Upper lobe of left lung (tissue), 6 donors: ENCODE data around the gene VPS11. TPM values are rescaled to one million over a fixed set of nuclear protein-coding genes. Genes with fewer than 3 reads are reported as not detected.

ENCODE experiments used
- ATAC-seq, 2 donors: fragments of 200-7000 bp; cut with Tn5 transposase; one replicate each; pipeline ENCODE4 v1.9.1; 2022; ENCODE audit warnings: mild to moderate bottlenecking in 2 of 2, moderate library complexity in 2 of 2; ENCODE audit not compliant: low FRiP score in 2 of 2
- DNase-seq, 2 donors: peaks; one replicate each; pipeline ENCODE4 v3.0.0-alpha.2; 2019 to 2020
- H3K27ac ChIP-seq, 4 donors: fragments of 200-600 bp; sonication (generic); one replicate each; pipeline ENCODE4 v1.5.1; 2016 to 2019
- H3K27me3 ChIP-seq, 4 donors: fragments of 200-600 bp; sonication (generic); one replicate each; pipeline ENCODE4 v1.5.1; 2017 to 2019
- H3K36me3 ChIP-seq, 4 donors: fragments of 200-600 bp; sonication (generic); one replicate each; pipeline ENCODE4 v1.5.1; 2016 to 2019
- H3K4me1 ChIP-seq, 4 donors: fragments of 200-600 bp; sonication (generic); one replicate each; pipeline ENCODE4 v1.5.1; 2018 to 2019
- H3K4me3 ChIP-seq, 4 donors: fragments of 200-600 bp; sonication (generic); one replicate each; pipeline ENCODE4 v1.5.1; 2017 to 2019; ENCODE audit warnings: mild to moderate bottlenecking in 2 of 4, moderate library complexity in 1 of 4
- H3K9me3 ChIP-seq, 4 donors: fragments of 200-600 bp; sonication (generic); one replicate each; pipeline ENCODE4 v1.5.1; 2018 to 2019
- EP300 ChIP-seq, 4 donors: sonication (generic); formaldehyde crosslinking; IDR thresholded peaks; one replicate each; pipeline ENCODE4 v1.5.1; 2017; ENCODE audit warnings: antibody characterized with exemption in 4 of 4, control low read depth in 2 of 4
- POLR2A ChIP-seq, 4 donors: fragments of 450-650 bp; IDR thresholded peaks; one replicate each; pipeline ENCODE4 v1.5.1; 2016 to 2017; ENCODE audit warnings: antibody characterized with exemption in 4 of 4, mild to moderate bottlenecking in 2 of 4
- POLR2AphosphoS5 ChIP-seq, 2 donors: sonication (generic); formaldehyde crosslinking; IDR thresholded peaks; one replicate each; pipeline ENCODE4 v1.5.1; 2017; ENCODE audit warnings: antibody characterized with exemption in 2 of 2
- WGBS, 2 donors: methylation state at CpG; one replicate each; pipeline ENCODE4 v1.1.5; 2017 to 2018; 5-methylcytosine and 5-hydroxymethylcytosine counted together
- total RNA-seq, 6 donors: library from RNA; depleted of rRNA in 4 of 6; stranded (reverse); fragments of >200 nt in 4 of 6; gene quantifications; one replicate each; pipeline versions ENCODE4 v1.1.0 to v1.2.1, GENCODE V29; 2016 to 2021
- TF ChIP-seq, protein P1 (sequence below), 6 experiments: fragments of 450-650 bp in 4 of 6; fragments of 200-600 bp in 2 of 6; sonication (generic) in 2 of 6; IDR thresholded peaks; one replicate each; pipeline ENCODE4 v1.5.1; 2016 to 2019; ENCODE audit warnings: antibody characterized with exemption in 6 of 6
- donor health status: DM: no; HTN: no; CAD: no; lungs with moderate emphysema.
- donor health status: DM: no; HTN: yes; CAD: no; lungs with severe emphysema.

VPS11 gene
- total RNA-seq, 6 donors from 2014 or later: 24.9 to 88.0 (median 40.4) TPM

DNA sequence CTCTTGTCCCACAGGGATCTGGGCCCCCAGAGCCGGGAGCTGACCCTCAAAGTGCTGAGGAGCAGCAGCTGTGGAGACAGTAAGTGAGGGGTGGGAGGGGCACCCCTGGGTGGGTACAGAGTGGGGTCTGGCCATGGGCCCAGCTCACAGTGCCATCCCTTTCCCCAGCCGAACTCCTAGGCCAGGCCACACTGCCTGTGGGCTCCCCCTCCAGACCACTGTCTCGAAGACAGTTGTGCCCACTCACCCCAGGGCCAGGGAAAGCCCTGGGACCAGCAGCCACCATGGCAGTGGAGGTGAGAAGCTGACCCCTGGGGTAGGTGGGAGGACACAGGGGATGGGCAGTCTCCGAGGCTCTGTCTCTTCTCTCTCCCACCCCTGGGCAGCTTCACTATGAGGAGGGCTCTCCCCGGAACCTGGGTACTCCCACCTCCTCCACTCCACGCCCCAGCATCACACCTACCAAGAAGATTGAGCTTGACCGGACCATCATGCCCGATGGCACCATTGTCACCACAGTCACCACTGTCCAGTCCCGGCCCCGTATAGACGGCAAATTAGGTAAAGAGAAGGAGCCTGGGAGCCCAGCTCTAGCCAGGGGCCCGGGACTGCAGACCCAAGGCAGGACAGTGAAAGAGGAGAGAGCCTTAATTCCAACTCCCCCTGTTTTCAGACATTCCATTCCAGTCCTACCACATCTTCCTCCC, 44.8 kb downstream of the VPS11 start:
- 92 to 100% methylated on average over 7 to 12 of the region's 12 CpGs for WGBS, 2 donors
- Histone ChIP-seq H3K9me3 (no peaks in the 10 kb centered on the region), H3K4me1 (peaks cover 14 to 28% (median 15%) of the 10 kb centered on the region in 4 donors), H3K27ac (no peak overlapping the region), H3K4me3 (no peak overlapping the region), H3K27me3 (no peaks in the 10 kb centered on the region), H3K36me3 (peaks cover 22 to 69% (median 50%) of the 10 kb centered on the region in 4 donors)
- TF ChIP-seq EP300 (IDR thresholded peaks at IDR 0.05) (no peak), POLR2AphosphoS5 (IDR thresholded peaks at IDR 0.05) (no peak)
- TF ChIP-seq, protein P1, sequence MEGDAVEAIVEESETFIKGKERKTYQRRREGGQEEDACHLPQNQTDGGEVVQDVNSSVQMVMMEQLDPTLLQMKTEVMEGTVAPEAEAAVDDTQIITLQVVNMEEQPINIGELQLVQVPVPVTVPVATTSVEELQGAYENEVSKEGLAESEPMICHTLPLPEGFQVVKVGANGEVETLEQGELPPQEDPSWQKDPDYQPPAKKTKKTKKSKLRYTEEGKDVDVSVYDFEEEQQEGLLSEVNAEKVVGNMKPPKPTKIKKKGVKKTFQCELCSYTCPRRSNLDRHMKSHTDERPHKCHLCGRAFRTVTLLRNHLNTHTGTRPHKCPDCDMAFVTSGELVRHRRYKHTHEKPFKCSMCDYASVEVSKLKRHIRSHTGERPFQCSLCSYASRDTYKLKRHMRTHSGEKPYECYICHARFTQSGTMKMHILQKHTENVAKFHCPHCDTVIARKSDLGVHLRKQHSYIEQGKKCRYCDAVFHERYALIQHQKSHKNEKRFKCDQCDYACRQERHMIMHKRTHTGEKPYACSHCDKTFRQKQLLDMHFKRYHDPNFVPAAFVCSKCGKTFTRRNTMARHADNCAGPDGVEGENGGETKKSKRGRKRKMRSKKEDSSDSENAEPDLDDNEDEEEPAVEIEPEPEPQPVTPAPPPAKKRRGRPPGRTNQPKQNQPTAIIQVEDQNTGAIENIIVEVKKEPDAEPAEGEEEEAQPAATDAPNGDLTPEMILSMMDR (IDR thresholded peaks at IDR 0.05): no peak
- no peak for ATAC-seq
- no peak for DNase-seq

DNA sequence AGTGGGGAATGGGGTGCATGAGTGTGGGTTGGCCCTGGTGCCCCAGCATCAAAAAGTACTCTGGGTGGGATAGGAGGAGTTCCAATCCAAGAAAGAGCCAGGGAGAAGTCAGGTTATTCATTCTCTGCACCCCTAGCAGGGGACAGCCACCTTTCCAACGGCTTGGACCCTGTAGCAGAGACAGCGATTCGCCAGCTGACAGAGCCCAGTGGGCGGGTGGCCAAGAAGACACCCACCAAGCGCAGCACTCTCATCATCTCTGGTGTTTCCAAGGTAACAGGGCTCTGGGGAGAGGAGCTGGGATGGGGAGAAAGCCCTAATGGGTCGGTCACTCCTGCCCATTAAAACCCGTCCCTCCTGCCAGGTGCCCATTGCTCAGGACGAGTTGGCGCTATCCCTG, 46.1 kb downstream of the VPS11 start:
- 95 to 96% methylated on average over 4 to 8 of the region's 9 CpGs for WGBS, 2 donors
- Histone ChIP-seq H3K27me3 (no peaks in the 10 kb centered on the region), H3K4me1 (peaks cover 7 to 20% (median 8%) of the 10 kb centered on the region in 4 donors), H3K4me3 (no peak overlapping the region), H3K27ac (no peak overlapping the region), H3K9me3 (no peaks in the 10 kb centered on the region), H3K36me3 (peaks cover 22 to 69% (median 50%) of the 10 kb centered on the region in 4 donors)
- ATAC-seq: no peak
- no peak for TF ChIP-seq EP300 (IDR thresholded peaks at IDR 0.05)
- TF ChIP-seq POLR2AphosphoS5 (IDR thresholded peaks at IDR 0.05): no peak
- TF ChIP-seq, protein P1 (IDR thresholded peaks at IDR 0.05): no peak
- TF ChIP-seq POLR2A (IDR thresholded peaks at IDR 0.05): no peak
- no peak for DNase-seq

DNA sequence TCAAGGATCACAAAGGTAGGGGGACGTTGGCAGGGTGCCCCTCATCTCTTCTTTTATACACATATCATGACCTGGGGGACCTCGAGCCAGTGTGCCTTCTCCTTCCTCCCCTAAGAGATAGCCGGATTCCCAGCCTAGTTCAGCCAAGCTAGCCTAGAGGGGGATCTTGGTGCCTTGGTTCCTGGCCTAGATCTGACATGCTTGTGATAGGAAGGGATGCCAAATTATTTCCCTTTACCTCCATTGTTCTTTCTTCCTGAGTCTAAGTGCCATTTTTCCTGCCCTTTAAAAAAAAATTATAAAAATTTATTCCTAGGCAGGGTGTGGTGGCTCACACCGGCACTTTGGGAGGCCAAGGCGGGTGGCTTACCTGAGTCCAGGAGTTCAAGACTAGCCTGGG, 46.7 kb downstream of the VPS11 start:
- no peak for DNase-seq
- Histone ChIP-seq H3K4me3 (no peak overlapping the region), H3K27me3 (no peaks in the 10 kb centered on the region), H3K27ac (peak overlapping the region in 1 of 4 donors; percentile 0), H3K4me1 (peaks cover under 1 to 14% (median 2%) of the 10 kb centered on the region in 4 donors), H3K36me3 (peaks cover 22 to 69% (median 50%) of the 10 kb centered on the region in 4 donors), H3K9me3 (no peaks in the 10 kb centered on the region)
- 73 to 84% methylated on average over 5 of the region's 5 CpGs for WGBS, 2 donors
- ATAC-seq: no peak
- no peak for TF ChIP-seq POLR2A (IDR thresholded peaks at IDR 0.05)
- TF ChIP-seq, protein P1 (IDR thresholded peaks at IDR 0.05): no peak
- TF ChIP-seq EP300 (IDR thresholded peaks at IDR 0.05): no peak
- TF ChIP-seq POLR2AphosphoS5 (IDR thresholded peaks at IDR 0.05): no peak

- peak overlapping the region in 3 of 4 donors; percentile 6 to 35 (median 18) for H3K4me3 ChIP-seq
- H3K36me3 ChIP-seq: peaks cover 22 to 62% (median 47%) of the 10 kb centered on the region in 4 donors
- peak overlapping the region; percentile 49 to 83 (median 74) for H3K27ac ChIP-seq
Measured at GRCh38 chr11:119115484-119116234, 48.0 kb downstream of the VPS11 start.

DNA sequence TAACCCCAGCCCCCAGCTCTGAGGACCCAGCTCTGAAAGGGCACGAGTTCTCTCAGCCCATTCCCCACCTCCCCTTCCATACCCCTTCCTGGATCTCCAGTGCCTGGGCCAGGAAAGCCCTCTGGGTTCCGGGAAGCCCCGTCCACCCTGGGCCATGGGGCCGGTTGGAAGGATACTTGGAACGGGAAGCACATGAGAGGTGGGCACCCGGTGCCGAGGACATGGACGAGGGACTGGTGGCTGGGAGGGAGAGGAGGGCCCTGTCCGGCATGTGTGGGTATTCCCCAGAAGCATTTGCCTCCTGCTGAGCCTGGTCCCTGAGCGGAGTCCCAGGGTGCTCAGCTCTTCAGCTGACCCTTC, 48.6 kb downstream of the VPS11 start:
- no peak for DNase-seq
- no peak for TF ChIP-seq POLR2A (IDR thresholded peaks at IDR 0.05)
- TF ChIP-seq EP300 (IDR thresholded peaks at IDR 0.05): no peak
- TF ChIP-seq, protein P1 (IDR thresholded peaks at IDR 0.05): no peak
- no peak for TF ChIP-seq POLR2AphosphoS5 (IDR thresholded peaks at IDR 0.05)
- WGBS, 2 donors: 85 to 91% methylated on average over 10 of the region's 10 CpGs
- peaks cover 4 to 9% (median 6%) of the 10 kb centered on the region in 4 donors for H3K4me1 ChIP-seq
- H3K27me3 ChIP-seq: no peaks in the 10 kb centered on the region
- ATAC-seq: no peak
- H3K9me3 ChIP-seq: no peaks in the 10 kb centered on the region
- H3K4me3 ChIP-seq: peak overlapping the region in 2 of 4 donors; percentile 18 to 35
- H3K36me3 ChIP-seq: peaks cover 17 to 56% (median 43%) of the 10 kb centered on the region in 4 donors
- peak overlapping the region; percentile 49 to 83 (median 74) for H3K27ac ChIP-seq

More at GRCh38 chr11:119115484-119116234, 48.0 kb downstream of the VPS11 start:
- no peaks in the 10 kb centered on the region for H3K9me3 ChIP-seq
- H3K27me3 ChIP-seq: no peaks in the 10 kb centered on the region
- TF ChIP-seq POLR2A (IDR thresholded peaks at IDR 0.05) (peak in 1 of 4 donors; percentile 37), POLR2AphosphoS5 (IDR thresholded peaks at IDR 0.05) (no peak)
- DNase-seq (peak in 1 of 2 donors; percentile 69), ATAC-seq (peak in 1 of 2 donors; percentile 83)
- peaks cover 2 to 6% (median 3%) of the 10 kb centered on the region in 4 donors for H3K4me1 ChIP-seq
- WGBS, 2 donors: 60 to 65% methylated on average over 24 of the region's 24 CpGs
